GM18505 (cell line): ENCODE data around the gene TBC1D16.

Experiments
- ATAC-seq: cut with Tn5 transposase; IDR thresholded peaks from one replicate; pipeline ENCODE4 v1.9.1; 2021; ENCODE audit not compliant: unreplicated experiment
- POLR2A ChIP-seq: IDR thresholded peaks from 4 replicates; pipeline ENCODE4 v1.6.1; 2011; ENCODE audit warnings: borderline replicate concordance; ENCODE audit not compliant: insufficient read depth, insufficient read length; ENCODE audit errors: extremely low read depth

TBC1D16 gene

GRCh38 chr17:79944251-79944812, 91.3 kb downstream of the TBC1D16 start:
- no peak for TF ChIP-seq POLR2A
- ATAC-seq: no peak

- ATAC-seq: no peak
Measured at GRCh38 chr17:79943347-79944241, 92.1 kb downstream of the TBC1D16 start.

GRCh38 chr17:79942591-79943346, 92.9 kb downstream of the TBC1D16 start:
- TF ChIP-seq POLR2A: no peak
- no peak for ATAC-seq

More at GRCh38 chr17:79943347-79944241, 92.1 kb downstream of the TBC1D16 start:
- TF ChIP-seq POLR2A: no peak

GRCh38 chr17:79942011-79942405, 93.7 kb downstream of the TBC1D16 start:
- ATAC-seq: no peak
- TF ChIP-seq POLR2A: no peak

GRCh38 chr17:79941088-79942010, 94.3 kb downstream of the TBC1D16 start:
- ATAC-seq: no peak
- no peak for TF ChIP-seq POLR2A

- ATAC-seq: no peak
- no peak for TF ChIP-seq POLR2A
Measured at GRCh38 chr17:79940459-79941087, 95.1 kb downstream of the TBC1D16 start.

- ATAC-seq: no peak
Measured at GRCh38 chr17:79939755-79940458, 95.8 kb downstream of the TBC1D16 start.

GRCh38 chr17:79939094-79939435, 96.6 kb downstream of the TBC1D16 start:
- no peak for ATAC-seq
- no peak for TF ChIP-seq POLR2A

More at GRCh38 chr17:79939755-79940458, 95.8 kb downstream of the TBC1D16 start:
- TF ChIP-seq POLR2A: no peak

- ATAC-seq: no peak
- TF ChIP-seq POLR2A: no peak
Measured at GRCh38 chr17:79938336-79939093, 97.2 kb downstream of the TBC1D16 start.

GRCh38 chr17:79937391-79938335, 98.0 kb downstream of the TBC1D16 start:
- no peak for ATAC-seq
- TF ChIP-seq POLR2A: no peak

GRCh38 chr17:79936641-79937381, 98.9 kb downstream of the TBC1D16 start:
- no peak for TF ChIP-seq POLR2A
- ATAC-seq: no peak
